Measurements from ENCODE around the gene SPTAN1. TPM values are rescaled to one million over a fixed set of nuclear protein-coding genes. Genes with fewer than 3 reads are reported as not detected.

The SPTAN1 gene
- total RNA-seq, 1 experiment from 2014 or later = 229 TPM

GRCh38 chr9:128595471-128595870 lies 43.1 kb downstream of the SPTAN1 start:
- Histone ChIP-seq H3K9me3 (ENCODE audit: control insufficient read depth, insufficient read depth, low read depth, low read length) (no peaks in the 10 kb centered on the region), H3K36me3 (ENCODE audit: control insufficient read depth, insufficient read depth, low read length) (peaks cover 13% of the 10 kb centered on the region), H3K4me3 (ENCODE audit: low read depth in 2 of 2, low read length in 2 of 2) (no peak overlapping the region), H3K4me1 (ENCODE audit: control insufficient read depth, insufficient read depth, low read length) (no peaks in the 10 kb centered on the region), H3K27me3 (ENCODE audit: control insufficient read depth, insufficient read depth, low read length) (no peaks in the 10 kb centered on the region), H3K27ac (ENCODE audit: low read length) (no peak overlapping the region)
- in situ Hi-C loops (cut with HindIII; ENCODE audit: low pct_unique_long_range_greater_than_20kb, low sequenced_read_pairs) = no loop called here
- ATAC-seq = no peak
- no TSS peak for BruUV-seq (replicated peaks)
- no peak for TF ChIP-seq REST (IDR thresholded peaks at IDR 0.05; ENCODE audit: insufficient read depth in 1 of 2, low read depth in 2 of 2, low read length in 1 of 2)
- no peak for TF ChIP-seq TCF7L2 (IDR thresholded peaks at IDR 0.05; ENCODE audit: low read depth, low read length)
- TF ChIP-seq SIN3A (IDR thresholded peaks at IDR 0.05; ENCODE audit: borderline replicate concordance, insufficient read depth, low read depth, low read length) = no peak
- TF ChIP-seq POLR2AphosphoS5 (IDR thresholded peaks at IDR 0.05; ENCODE audit: low read depth, low read length) = no peak
- no peak for TF ChIP-seq CTCF (IDR thresholded peaks at IDR 0.05)
- POLR2A ChIA-PET = no interaction called here
- intact Hi-C loops (cut with micrococcal nuclease; ENCODE audit: unreplicated experiment) = no loop called here
- CTCF ChIA-PET = no interaction called here
- no peak for DNase-seq (ENCODE audit: low read depth, low spot score)

GRCh38 chr9:128600099-128600498 lies 47.7 kb downstream of the SPTAN1 start:
- H3K27ac ChIP-seq (ENCODE audit: low read length) = no peak overlapping the region
- CTCF ChIA-PET = no interaction called here
- BruUV-seq (replicated peaks) = no TSS peak
- no peaks in the 10 kb centered on the region for H3K9me3 ChIP-seq (ENCODE audit: control insufficient read depth, insufficient read depth, low read depth, low read length)
- POLR2A ChIA-PET = no interaction called here
- DNase-seq (ENCODE audit: low read depth, low spot score) (no peak), ATAC-seq (no peak)
- in situ Hi-C loops (cut with HindIII; ENCODE audit: low pct_unique_long_range_greater_than_20kb, low sequenced_read_pairs) (no loop called here), intact Hi-C loops (cut with micrococcal nuclease; ENCODE audit: unreplicated experiment) (no loop called here)
- no peak overlapping the region for H3K4me3 ChIP-seq (ENCODE audit: low read depth in 2 of 2, low read length in 2 of 2)
- no peaks in the 10 kb centered on the region for H3K4me1 ChIP-seq (ENCODE audit: control insufficient read depth, insufficient read depth, low read length)
- H3K27me3 ChIP-seq (ENCODE audit: control insufficient read depth, insufficient read depth, low read length) = no peaks in the 10 kb centered on the region
- peaks cover 5% of the 10 kb centered on the region for H3K36me3 ChIP-seq (ENCODE audit: control insufficient read depth, insufficient read depth, low read length)
- no peak for TF ChIP-seq POLR2AphosphoS5 (IDR thresholded peaks at IDR 0.05; ENCODE audit: low read depth, low read length)
- no peak for TF ChIP-seq REST (IDR thresholded peaks at IDR 0.05; ENCODE audit: insufficient read depth in 1 of 2, low read depth in 2 of 2, low read length in 1 of 2)
- TF ChIP-seq SIN3A (IDR thresholded peaks at IDR 0.05; ENCODE audit: borderline replicate concordance, insufficient read depth, low read depth, low read length) = no peak
- TF ChIP-seq CTCF (IDR thresholded peaks at IDR 0.05) = no peak
- no peak for TF ChIP-seq TCF7L2 (IDR thresholded peaks at IDR 0.05; ENCODE audit: low read depth, low read length)
